K562 (cell line): ENCODE results near the gene ZNF451. TPM values are rescaled to one million over a fixed set of nuclear protein-coding genes. Genes with fewer than 3 reads are reported as not detected.

Source experiments
- ATAC-seq: fragments of 200-7000 bp; cut with Tn5 transposase; 3 replicates; pipeline ENCODE4 v1.9.1; 2020; ENCODE audit warnings: moderate library complexity
- BruUV-seq: library from RNA; stranded (reverse); fragments of 400-500 nt; replicated peaks from 2 replicates; lab custom pipeline; 2021; lab: Mats Ljungman, UMichigan
- CTCF ChIA-PET: fragments of 300-600 bp; formaldehyde crosslinking; extraction: SDS; loops from one replicate; lab custom pipeline; 2021; ENCODE audit warnings: low intra/inter-chr PET ratio; lab: Yijun Ruan, JAX
- POLR2A ChIA-PET: fragments of 300-600, 350-650 bp; sonication (Branson Sonifier 250); formaldehyde crosslinking; extraction: SDS; loops from one replicate; lab custom pipeline; 2021; ENCODE audit warnings: antibody characterized with exemption, inconsistent platforms; lab: Yijun Ruan, JAX
- DNase-seq, 4 experiments: peaks; one replicate each; pipeline versions ENCODE4 v3.0.0 to v3.0.0-alpha.2; 2011 to 2018; ENCODE audit warnings: low spot score in 3 of 4, mixed read lengths in 3 of 4; ENCODE audit errors: extremely low read depth in 1 of 4
- FAIRE-seq: peaks from 2 replicates; lab custom pipeline; 2011; peaks lifted over from hg19 to GRCh38; lab: Jason Lieb, UNC
- H2AFZ ChIP-seq: 2 replicates; pipeline ENCODE4 v1.6.0; 2011; ENCODE audit warnings: low read depth, low read length, control low read depth, inconsistent platforms
- H3K27ac ChIP-seq: fragments of 200-600 bp; 3 replicates; pipeline ENCODE4 v1.8.0; 2011; ENCODE audit warnings: low read depth, mild to moderate bottlenecking, control low read depth, inconsistent platforms, low read length, moderate library complexity, mixed read lengths; ENCODE audit errors: extremely low read depth
- H3K27me3 ChIP-seq, 2 experiments: fragments of 300-600 bp in 1 of 2; 2 replicates in 1 of 2; 3 replicates in 1 of 2; pipeline versions ENCODE4 v1.6.0 to v1.8.0; 2011; ENCODE audit warnings: inconsistent platforms in 2 of 2, low read length in 2 of 2, mild to moderate bottlenecking in 1 of 2, mixed read lengths in 1 of 2, moderate library complexity in 1 of 2; ENCODE audit not compliant: control insufficient read depth in 2 of 2, insufficient read depth in 2 of 2
- H3K36me3 ChIP-seq: fragments of 300-600 bp; 3 replicates; pipeline ENCODE4 v1.8.0; 2011; ENCODE audit warnings: mild to moderate bottlenecking, low read length, inconsistent platforms; ENCODE audit not compliant: control insufficient read depth, insufficient read depth
- H3K4me1 ChIP-seq, 2 experiments: fragments of 200-600 bp in 1 of 2; replicated peaks in 1 of 2; 2 replicates in 1 of 2; 3 replicates in 1 of 2; pipeline versions ENCODE4 v1.5.1 to v1.8.0; 2011; ENCODE audit warnings: inconsistent platforms in 2 of 2, low read length in 2 of 2, mild to moderate bottlenecking in 1 of 2, mixed read lengths in 1 of 2, moderate library complexity in 1 of 2; ENCODE audit not compliant: control insufficient read depth in 2 of 2, insufficient read depth in 2 of 2
- H3K4me2 ChIP-seq: 2 replicates; pipeline ENCODE4 v1.6.1; 2011; ENCODE audit warnings: low read length, control low read depth, inconsistent platforms, mixed read lengths; ENCODE audit not compliant: insufficient read depth
- H3K4me3 ChIP-seq: fragments of 200-600 bp; sonication (generic), shearing (Covaris generic); 2 replicates; pipeline ENCODE4 v1.5.1; 2016; ENCODE audit warnings: control low read depth, inconsistent platforms
- H3K79me2 ChIP-seq: fragments of 200-600 bp; 3 replicates; pipeline ENCODE4 v1.8.0; 2011; ENCODE audit warnings: low read length, inconsistent platforms; ENCODE audit not compliant: control insufficient read depth, insufficient read depth
- H3K9ac ChIP-seq, 2 experiments: 2 replicates each; pipeline versions ENCODE4 v1.6.0 to v1.6.1; 2011; ENCODE audit warnings: low read depth in 2 of 2, low read length in 2 of 2, control low read depth in 1 of 2, inconsistent platforms in 1 of 2, mild to moderate bottlenecking in 1 of 2, mixed read lengths in 1 of 2; ENCODE audit not compliant: insufficient read depth in 1 of 2
- H3K9me1 ChIP-seq: one replicate; pipeline ENCODE4 v1.6.0; 2011; ENCODE audit warnings: inconsistent platforms, mild to moderate bottlenecking, low read length, moderate library complexity; ENCODE audit not compliant: control insufficient read depth, insufficient read depth
- H3K9me3 ChIP-seq: replicated peaks from 2 replicates; pipeline ENCODE4 v1.5.1; 2011; ENCODE audit warnings: low read depth, low read length, inconsistent platforms; ENCODE audit not compliant: control insufficient read depth, insufficient read depth
- H4K20me1 ChIP-seq: replicated peaks from 2 replicates; pipeline ENCODE4 v1.6.1; 2011; ENCODE audit warnings: low read length, inconsistent platforms, mixed read lengths; ENCODE audit not compliant: control insufficient read depth, insufficient read depth
- ARNT ChIP-seq, 2 experiments: fragments of 450-650 bp; IDR thresholded peaks; 2 replicates each; pipeline ENCODE4 v1.6.1; 2016; ENCODE audit warnings: mild to moderate bottlenecking in 1 of 2
- ATF1 ChIP-seq, 2 experiments: fragments of 450-650 bp in 1 of 2; IDR thresholded peaks; 2 replicates each; pipeline ENCODE4 v1.6.1; 2016; ENCODE audit warnings: missing compliant biosample characterization in 1 of 2, missing genetic modification characterization in 1 of 2
- BRF1 ChIP-seq: IDR thresholded peaks from 3 replicates; pipeline ENCODE4 v1.6.1; 2011; ENCODE audit warnings: borderline replicate concordance, mild to moderate bottlenecking; ENCODE audit not compliant: insufficient read length; ENCODE audit errors: extremely low read depth
- ESRRA ChIP-seq: fragments of 450-650 bp; IDR thresholded peaks from 2 replicates; pipeline ENCODE4 v1.6.1; 2014; ENCODE audit warnings: low read depth, mild to moderate bottlenecking, moderate library complexity, borderline replicate concordance
- GTF2E2 ChIP-seq: fragments of 200-800 bp; sonication (Bioruptor generic); IDR thresholded peaks from 2 replicates; pipeline ENCODE4 v1.6.1; 2016; ENCODE audit warnings: missing genetic modification characterization, missing compliant biosample characterization
- NFATC3 ChIP-seq: fragments of 450-650 bp; IDR thresholded peaks from 2 replicates; pipeline ENCODE4 v1.6.1; 2017; ENCODE audit warnings: mild to moderate bottlenecking
- SMARCA4 ChIP-seq: fragments of 450-650 bp; IDR thresholded peaks from 2 replicates; pipeline ENCODE4 v1.6.1; 2016
- XRCC4 ChIP-seq: IDR thresholded peaks from one replicate; pipeline ENCODE4 v1.6.1; 2011; ENCODE audit not compliant: insufficient read depth, insufficient read length; ENCODE audit errors: extremely low read depth
- ZNF316 ChIP-seq: fragments of 450-650 bp; IDR thresholded peaks from 2 replicates; pipeline ENCODE4 v1.6.1; 2016
- WGBS: fragments of 100-300 bp; shearing (Covaris generic); methylation state at CpG from one replicate; pipeline ENCODE4 v1.1.6; 2016; ENCODE audit warnings: low coverage, mixed read lengths; ENCODE audit not compliant: insufficient coverage; ENCODE audit errors: missing lambda C conversion rate; 5-methylcytosine and 5-hydroxymethylcytosine counted together
- in situ Hi-C: fragments of 300-500 bp; cut with MboI; formaldehyde crosslinking; loops from 4 replicates; pipeline ENCODE4 v1.15.0; 2018; ENCODE audit warnings: inconsistent platforms, mixed read lengths
- intact Hi-C: fragments of 100-400 bp; cut with micrococcal nuclease; formaldehyde crosslinking; loops from 2 replicates; pipeline ENCODE4 v1.14.2; 2022
- polyA plus RNA-seq, 8 experiments: library from polyadenylated mRNA; depleted of rRNA in 4 of 8; stranded (reverse) in 5 of 8; unstranded in 3 of 8; fragments of >200 nt; fragmentation: Nextera tagmentation in 2 of 8; fragmentation: Illumina TruSeq in 1 of 8; extraction: Ambion mirVana in 2 of 8; extraction: Trizol in 1 of 8; gene quantifications; 2 replicates each; pipeline versions ENCODE4 v1.2.1 to v1.2.3, GENCODE V29; 2011 to 2014; ENCODE audit warnings: inconsistent platforms in 1 of 8, missing spikeins in 1 of 8
- total RNA-seq, 7 experiments: library from RNA; depleted of rRNA in 6 of 7; stranded (reverse); fragments of >200 nt in 6 of 7; fragmentation: Illumina TruSeq in 2 of 7; extraction: Trizol in 2 of 7; gene quantifications; 2 replicates each; pipeline versions ENCODE4 v1.2.1 to v1.2.3, GENCODE V29; 2011 to 2021; ENCODE audit warnings: low replicate concordance in 1 of 7
- TF ChIP-seq, protein P1 (sequence below): sonication (generic); formaldehyde crosslinking; IDR thresholded peaks from 2 replicates; pipeline ENCODE4 v1.9.0; 2022; ENCODE audit warnings: mild to moderate bottlenecking, missing genetic modification reagents
- TF ChIP-seq, protein P2 (sequence below), 2 experiments: IDR thresholded peaks; 2 replicates each; pipeline ENCODE4 v1.6.1; 2012; ENCODE audit warnings: improper control_type of control experiment in 2 of 2, low read depth in 2 of 2, low read length in 2 of 2, borderline replicate concordance in 1 of 2
- TF ChIP-seq, protein P3 (sequence below): fragments of 250-450 bp; sonication (Bioruptor Pico); IDR thresholded peaks from 2 replicates; pipeline ENCODE4 v1.4.0; 2020; ENCODE audit warnings: mild to moderate bottlenecking, moderate library complexity
- TF ChIP-seq, protein P4 (sequence below): fragments of 450-650 bp; IDR thresholded peaks from 2 replicates; pipeline ENCODE4 v1.6.1; 2016
- TF ChIP-seq, protein P5 (sequence below): fragments of 250-450 bp; sonication (Bioruptor Pico); IDR thresholded peaks from 2 replicates; pipeline ENCODE4 v1.4.0; 2020

Gene ZNF451
- total and polyA plus RNA-seq, 9 of the 15 experiments (the other 6 are each of a cell fraction or from before 2014, with no cell fraction given): 16.1 to 74.3 (median 38.3) TPM

DNA sequence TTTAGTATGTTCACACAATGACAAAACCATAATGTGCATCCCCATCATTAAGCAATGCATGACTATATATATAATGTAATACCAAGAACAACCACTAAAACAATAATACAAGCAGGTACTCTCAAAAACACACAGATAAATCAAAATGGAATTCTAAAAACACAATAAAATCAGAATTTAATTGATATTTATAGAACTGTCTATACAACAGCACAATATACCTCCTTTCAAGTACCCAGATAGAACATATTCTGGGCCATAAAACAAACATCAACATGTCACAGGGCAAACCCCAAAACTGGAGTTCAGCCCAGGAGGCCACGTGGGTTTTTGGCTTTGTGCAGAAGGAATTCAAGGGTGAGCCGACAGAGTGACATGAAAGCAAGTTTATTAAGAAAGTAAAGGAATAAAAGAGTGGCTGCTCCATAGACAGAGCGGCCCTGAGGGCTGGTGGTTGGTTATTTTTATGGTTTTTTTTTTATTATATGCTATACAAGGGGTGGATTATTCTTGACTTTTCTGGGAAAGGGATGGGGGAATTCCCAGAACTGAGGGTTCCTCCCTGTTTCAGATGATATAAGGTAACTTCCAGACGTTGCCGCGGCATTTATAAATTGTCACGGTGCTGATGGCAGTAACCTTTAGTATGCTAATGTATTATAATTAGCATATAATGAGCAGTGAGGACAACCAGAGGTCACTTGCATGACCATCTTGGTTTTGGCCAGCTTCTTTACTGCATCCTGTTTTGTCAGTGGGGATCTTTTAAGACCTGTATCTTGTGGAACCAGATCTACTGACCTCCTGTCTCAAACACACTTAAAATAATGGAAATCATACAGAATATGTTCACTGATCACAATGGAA is 126.5 kb downstream of the ZNF451 start:
- Histone ChIP-seq H3K79me2 (peaks cover 100% of the 10 kb centered on the region), H3K27me3 (no peaks in the 10 kb centered on the region), H3K36me3 (no peaks in the 10 kb centered on the region), H3K9ac (peak overlapping the region in 1 of 2 experiments; percentile 77; a peak in 2 of 4 replicates), H3K4me1 (peaks cover 4 to 16% of the 10 kb centered on the region in 2 experiments), H3K9me3 (no peaks in the 10 kb centered on the region), H4K20me1 (no peaks in the 10 kb centered on the region), H3K4me3 (peak overlapping the region; percentile 3; the same call in 1 of the 2 replicates), H3K27ac (peak overlapping the region; percentile 73), H3K4me2 (peak overlapping the region; percentile 65), H3K9me1 (no peaks in the 10 kb centered on the region), H2AFZ (peak overlapping the region; percentile 30; the same call in 1 of the 2 replicates)
- ATAC-seq: peak; percentile 31
- ChIA-PET POLR2A (interaction anchor here (0.8 kb wide), 1 partner anchor 22 kb away, joined by 4 read pairs; no protein-coding TSS in a partner anchor), CTCF (no interaction called here)
- peak; percentile 32 for FAIRE-seq
- WGBS: 0% methylated on average over 7 of the region's 7 CpGs
- in situ Hi-C loops (no loop called here), intact Hi-C loops (loop anchor here (5.0 kb wide), 1 partner anchor 124 kb away; the partner anchor contains the start of gene ZNF451)
- BruUV-seq: no TSS peak
- DNase-seq: peak in 2 of 4 experiments; percentile 19 to 69
- TF ChIP-seq, protein P1, sequence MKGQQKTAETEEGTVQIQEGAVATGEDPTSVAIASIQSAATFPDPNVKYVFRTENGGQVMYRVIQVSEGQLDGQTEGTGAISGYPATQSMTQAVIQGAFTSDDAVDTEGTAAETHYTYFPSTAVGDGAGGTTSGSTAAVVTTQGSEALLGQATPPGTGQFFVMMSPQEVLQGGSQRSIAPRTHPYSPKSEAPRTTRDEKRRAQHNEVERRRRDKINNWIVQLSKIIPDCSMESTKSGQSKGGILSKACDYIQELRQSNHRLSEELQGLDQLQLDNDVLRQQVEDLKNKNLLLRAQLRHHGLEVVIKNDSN (CRISPR knock-in tag): peak; percentile 38; the same call in 1 of the 2 replicates
- TF ChIP-seq, protein P2, sequence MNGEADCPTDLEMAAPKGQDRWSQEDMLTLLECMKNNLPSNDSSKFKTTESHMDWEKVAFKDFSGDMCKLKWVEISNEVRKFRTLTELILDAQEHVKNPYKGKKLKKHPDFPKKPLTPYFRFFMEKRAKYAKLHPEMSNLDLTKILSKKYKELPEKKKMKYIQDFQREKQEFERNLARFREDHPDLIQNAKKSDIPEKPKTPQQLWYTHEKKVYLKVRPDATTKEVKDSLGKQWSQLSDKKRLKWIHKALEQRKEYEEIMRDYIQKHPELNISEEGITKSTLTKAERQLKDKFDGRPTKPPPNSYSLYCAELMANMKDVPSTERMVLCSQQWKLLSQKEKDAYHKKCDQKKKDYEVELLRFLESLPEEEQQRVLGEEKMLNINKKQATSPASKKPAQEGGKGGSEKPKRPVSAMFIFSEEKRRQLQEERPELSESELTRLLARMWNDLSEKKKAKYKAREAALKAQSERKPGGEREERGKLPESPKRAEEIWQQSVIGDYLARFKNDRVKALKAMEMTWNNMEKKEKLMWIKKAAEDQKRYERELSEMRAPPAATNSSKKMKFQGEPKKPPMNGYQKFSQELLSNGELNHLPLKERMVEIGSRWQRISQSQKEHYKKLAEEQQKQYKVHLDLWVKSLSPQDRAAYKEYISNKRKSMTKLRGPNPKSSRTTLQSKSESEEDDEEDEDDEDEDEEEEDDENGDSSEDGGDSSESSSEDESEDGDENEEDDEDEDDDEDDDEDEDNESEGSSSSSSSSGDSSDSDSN (IDR thresholded peaks at IDR 0.05; ENCODE audit: borderline replicate concordance in 1 of 2, low read depth in 2 of 2, low read length in 2 of 2): no peak
- TF ChIP-seq BRF1: no peak
- TF ChIP-seq NFATC3: no peak
- TF ChIP-seq, protein P3, sequence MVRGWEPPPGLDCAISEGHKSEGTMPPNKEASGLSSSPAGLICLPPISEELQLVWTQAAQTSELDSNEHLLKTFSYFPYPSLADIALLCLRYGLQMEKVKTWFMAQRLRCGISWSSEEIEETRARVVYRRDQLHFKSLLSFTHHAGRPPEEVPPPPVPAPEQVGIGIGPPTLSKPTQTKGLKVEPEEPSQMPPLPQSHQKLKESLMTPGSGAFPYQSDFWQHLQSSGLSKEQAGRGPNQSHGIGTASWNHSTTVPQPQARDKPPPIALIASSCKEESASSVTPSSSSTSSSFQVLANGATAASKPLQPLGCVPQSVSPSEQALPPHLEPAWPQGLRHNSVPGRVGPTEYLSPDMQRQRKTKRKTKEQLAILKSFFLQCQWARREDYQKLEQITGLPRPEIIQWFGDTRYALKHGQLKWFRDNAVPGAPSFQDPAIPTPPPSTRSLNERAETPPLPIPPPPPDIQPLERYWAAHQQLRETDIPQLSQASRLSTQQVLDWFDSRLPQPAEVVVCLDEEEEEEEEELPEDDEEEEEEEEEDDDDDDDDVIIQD (CRISPR knock-in tag): no peak
- no peak for TF ChIP-seq XRCC4
- TF ChIP-seq ARNT (IDR thresholded peaks at IDR 0.05): no peak
- TF ChIP-seq, protein P4, sequence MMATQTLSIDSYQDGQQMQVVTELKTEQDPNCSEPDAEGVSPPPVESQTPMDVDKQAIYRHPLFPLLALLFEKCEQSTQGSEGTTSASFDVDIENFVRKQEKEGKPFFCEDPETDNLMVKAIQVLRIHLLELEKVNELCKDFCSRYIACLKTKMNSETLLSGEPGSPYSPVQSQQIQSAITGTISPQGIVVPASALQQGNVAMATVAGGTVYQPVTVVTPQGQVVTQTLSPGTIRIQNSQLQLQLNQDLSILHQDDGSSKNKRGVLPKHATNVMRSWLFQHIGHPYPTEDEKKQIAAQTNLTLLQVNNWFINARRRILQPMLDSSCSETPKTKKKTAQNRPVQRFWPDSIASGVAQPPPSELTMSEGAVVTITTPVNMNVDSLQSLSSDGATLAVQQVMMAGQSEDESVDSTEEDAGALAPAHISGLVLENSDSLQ: peak; percentile 32; the same call in 1 of the 2 replicates
- TF ChIP-seq GTF2E2 (tag): no peak
- TF ChIP-seq ZNF316: no peak
- TF ChIP-seq, protein P5, sequence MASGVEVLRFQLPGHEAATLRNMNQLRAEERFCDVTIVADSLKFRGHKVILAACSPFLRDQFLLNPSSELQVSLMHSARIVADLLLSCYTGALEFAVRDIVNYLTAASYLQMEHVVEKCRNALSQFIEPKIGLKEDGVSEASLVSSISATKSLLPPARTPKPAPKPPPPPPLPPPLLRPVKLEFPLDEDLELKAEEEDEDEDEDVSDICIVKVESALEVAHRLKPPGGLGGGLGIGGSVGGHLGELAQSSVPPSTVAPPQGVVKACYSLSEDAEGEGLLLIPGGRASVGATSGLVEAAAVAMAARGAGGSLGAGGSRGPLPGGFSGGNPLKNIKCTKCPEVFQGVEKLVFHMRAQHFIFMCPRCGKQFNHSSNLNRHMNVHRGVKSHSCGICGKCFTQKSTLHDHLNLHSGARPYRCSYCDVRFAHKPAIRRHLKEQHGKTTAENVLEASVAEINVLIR: no peak
- TF ChIP-seq ATF1 (CRISPR knock-in tag; IDR thresholded peaks at IDR 0.05): no peak
- no peak for TF ChIP-seq ATF1 (tag; IDR thresholded peaks at IDR 0.05)
- peak; percentile 75 for TF ChIP-seq ESRRA
- TF ChIP-seq SMARCA4: 0 out of 2 replicates have a peak, but pooled peaks have one; percentile 7
